HG03175 (cell line): Measurements from ENCODE around the gene PIAS3.
"Not testable (repeated sequence)": the region's sequence is repeated elsewhere in the genome, so short reads cannot be mapped to it uniquely, and the experiment has no call there.

Experiments
- ATAC-seq: cut with Tn5 transposase; IDR thresholded peaks from one replicate; pipeline ENCODE4 v1.9.1; 2021; ENCODE audit warnings: mild to moderate bottlenecking, moderate library complexity; ENCODE audit not compliant: unreplicated experiment

The PIAS3 gene

DNA sequence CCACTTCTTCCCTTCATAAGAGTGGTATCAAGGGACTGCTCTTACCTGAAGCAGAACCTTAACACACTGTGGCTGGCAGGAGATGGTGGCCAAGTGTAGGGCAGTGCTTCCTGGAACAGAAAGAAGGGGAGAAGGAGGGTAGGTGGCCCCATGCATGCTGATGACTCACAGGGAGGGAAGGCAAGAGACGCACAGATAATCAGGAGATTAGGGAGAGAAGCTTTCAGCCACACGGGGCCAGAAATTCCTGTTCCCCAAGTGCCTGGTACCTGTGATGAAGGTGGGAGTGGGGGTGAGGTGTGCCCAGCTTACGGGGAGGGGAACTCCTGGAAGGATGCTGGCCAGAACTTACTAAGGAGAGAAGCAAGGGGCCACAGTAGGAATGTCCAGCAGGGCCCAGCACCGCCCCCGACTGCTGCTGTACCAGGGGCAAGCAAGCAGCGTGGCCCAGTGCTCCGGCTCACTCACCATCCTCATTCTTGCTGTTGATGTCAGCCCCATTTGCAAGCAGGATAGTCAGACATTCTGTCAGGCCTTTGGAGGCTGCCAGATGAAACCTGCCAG lies 19.1 kb upstream of the PIAS3 start:
- ATAC-seq = no peak

- no peak for ATAC-seq
These were observed 15.8 kb upstream of the PIAS3 start for GRCh38 chr1:145874646-145875045.

DNA sequence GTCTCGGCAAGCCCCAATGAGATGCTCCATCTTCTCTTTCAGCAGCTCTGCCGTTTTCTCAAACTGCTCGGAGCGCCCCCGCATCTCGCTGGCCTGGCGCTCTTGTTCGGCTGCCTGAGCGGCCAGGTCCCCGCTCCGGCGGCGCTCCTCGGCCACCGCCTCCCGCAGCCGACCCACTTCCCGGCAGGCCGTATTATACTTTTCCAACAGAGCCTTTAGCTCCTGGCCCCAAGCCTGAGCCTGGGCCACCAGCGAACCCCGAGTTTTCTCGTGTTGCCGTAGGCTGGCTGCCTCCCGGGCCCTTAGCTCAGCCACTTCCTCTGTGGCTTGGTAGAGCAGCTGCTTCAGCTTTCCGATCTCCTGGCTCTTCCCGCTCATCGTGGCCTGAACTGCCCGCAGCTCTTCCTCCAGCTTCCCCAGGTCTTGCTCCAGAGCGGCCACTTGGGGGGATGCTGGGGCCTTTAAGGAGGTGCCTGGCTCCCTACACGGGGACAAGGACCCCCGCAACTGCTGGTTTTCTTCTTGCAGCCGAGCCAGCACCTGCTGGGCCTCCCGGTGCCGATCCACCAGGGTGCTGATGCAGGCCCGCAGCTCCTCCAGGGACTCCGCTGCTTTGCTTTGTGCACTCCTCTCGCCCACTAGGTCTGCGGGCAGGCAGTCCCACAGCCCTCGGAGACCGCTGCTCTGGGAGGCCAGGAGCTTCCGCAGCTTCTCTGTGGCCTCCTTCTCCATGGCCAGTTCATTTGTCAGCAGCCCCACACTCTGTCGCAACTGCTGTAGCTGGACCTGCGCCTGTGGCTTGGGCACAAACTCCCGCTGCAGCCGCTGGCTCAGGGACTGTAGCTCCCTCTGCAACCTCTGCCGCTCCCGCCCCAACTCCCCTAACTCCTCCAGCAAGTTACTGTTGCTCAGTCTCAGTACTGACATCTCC lies 13.4 kb upstream of the PIAS3 start:
- no peak for ATAC-seq

GRCh38 chr1:145868232-145868631 lies 9.4 kb upstream of the PIAS3 start:
- no peak for ATAC-seq

DNA sequence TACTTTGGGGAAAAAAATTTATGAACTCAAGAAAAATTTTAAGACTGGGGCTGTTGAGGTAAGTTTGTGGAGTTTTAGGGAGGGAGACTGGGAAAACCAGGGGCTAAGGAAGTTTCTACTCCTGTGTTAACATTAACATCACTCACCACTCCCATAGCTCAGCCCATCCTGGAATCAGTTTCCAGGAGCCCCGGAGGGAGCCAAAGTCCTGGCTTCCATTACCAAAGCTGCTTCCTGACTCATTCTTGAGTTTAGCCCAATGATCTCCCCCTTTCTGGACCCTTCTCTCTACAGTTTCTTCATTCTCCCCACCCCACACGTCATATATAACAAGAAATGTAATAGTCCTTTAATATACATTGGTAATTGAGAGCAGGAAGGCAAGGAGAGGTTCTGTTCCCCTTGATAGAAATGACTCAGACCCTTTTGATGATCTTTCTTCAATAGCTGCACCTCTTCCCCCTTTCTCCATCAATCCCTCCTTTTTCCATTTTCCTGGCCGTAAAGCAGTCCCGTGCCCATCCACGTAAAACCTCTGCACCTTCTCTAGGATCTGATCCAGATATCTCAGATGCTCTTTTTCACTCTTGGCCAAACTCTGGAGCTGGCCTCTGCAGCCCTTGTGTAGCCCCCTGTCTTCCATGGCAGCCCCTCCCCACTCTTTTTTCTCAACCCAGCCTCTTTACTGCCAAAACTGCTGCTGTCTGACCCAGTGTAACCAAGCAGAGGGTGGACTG lies 4.6 kb upstream of the PIAS3 start:
- ATAC-seq = no peak

GRCh38 chr1:145859491-145860023 lies 676 bp upstream of the PIAS3 start:
- ATAC-seq = peak; percentile 63

DNA sequence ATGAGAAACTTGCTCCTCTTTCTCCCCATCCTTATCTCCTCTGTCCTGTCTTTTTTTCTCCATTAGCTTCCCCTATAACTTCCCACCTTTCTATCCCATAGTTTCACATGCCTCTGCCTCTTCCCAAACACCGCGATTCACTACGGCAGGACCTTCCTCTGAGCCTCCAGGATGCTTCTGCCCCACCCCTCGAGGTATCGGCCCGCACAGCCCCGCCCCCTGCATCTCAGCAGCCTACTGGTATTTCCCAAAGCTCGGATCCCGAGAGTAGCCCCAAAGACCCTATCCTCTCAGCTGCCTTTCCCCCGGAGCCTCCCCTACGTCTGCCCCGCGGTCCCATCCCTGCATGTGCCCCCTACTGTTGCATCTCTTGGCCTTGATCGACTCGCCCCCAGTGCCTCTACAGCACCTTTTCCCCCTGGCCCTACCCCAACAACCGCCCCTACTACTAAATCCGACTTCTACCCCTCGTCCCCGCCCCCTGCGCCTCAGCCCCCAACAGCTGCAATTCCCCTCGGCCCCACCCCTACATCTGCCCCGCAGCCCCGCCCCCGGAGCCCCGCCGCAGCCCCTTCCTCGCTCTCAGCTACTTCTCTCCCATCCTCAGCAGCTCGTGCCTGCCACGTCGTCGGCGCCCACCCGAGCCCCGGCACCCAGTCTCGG lies 512 bp downstream of the PIAS3 start:
- ATAC-seq = peak; percentile 21

DNA sequence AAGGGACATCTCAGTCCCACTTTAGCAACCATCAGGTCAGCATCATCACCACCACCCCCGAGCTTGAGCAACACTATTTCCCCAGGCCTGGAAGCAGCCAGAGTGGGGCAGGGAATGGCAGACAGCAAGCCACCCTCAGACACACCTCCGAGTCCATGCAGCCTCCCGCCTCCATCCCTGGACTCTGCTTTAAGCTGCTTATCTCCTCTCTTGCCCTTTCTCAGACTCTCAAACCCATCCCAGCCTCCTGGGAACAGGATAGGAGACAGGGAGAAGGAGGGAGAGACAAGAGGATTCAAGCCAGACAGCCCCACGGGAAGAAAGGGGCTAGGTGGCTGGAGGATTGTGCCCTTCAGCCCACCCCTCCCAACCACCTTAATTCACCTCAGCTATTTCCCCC lies 1.7 kb downstream of the PIAS3 start:
- ATAC-seq = no peak

DNA sequence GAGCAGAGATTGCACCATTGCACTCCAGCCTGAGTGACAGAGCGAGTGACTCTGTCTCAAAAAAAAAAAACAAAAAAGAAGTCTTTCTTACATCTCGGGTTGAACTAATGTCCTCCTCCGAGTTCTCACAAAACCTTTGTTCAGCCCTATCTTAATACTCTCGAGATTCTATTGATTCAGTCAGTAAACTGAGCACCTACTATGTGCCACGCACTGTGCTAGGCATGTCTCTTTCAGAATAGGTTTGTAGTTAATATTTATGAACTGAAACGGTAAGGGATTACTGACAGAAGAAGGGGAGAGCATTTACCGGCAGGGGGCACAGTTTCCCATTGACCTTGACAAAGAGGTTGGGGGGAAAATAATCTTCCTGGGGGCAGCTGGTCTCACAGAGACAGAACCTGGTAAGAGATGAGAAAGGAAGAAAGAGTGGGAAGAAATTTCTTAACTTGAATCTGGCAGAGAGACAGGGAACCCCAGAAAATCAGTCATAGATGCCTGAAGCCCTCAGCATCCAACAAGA lies 3.4 kb downstream of the PIAS3 start:
- no peak for ATAC-seq

DNA sequence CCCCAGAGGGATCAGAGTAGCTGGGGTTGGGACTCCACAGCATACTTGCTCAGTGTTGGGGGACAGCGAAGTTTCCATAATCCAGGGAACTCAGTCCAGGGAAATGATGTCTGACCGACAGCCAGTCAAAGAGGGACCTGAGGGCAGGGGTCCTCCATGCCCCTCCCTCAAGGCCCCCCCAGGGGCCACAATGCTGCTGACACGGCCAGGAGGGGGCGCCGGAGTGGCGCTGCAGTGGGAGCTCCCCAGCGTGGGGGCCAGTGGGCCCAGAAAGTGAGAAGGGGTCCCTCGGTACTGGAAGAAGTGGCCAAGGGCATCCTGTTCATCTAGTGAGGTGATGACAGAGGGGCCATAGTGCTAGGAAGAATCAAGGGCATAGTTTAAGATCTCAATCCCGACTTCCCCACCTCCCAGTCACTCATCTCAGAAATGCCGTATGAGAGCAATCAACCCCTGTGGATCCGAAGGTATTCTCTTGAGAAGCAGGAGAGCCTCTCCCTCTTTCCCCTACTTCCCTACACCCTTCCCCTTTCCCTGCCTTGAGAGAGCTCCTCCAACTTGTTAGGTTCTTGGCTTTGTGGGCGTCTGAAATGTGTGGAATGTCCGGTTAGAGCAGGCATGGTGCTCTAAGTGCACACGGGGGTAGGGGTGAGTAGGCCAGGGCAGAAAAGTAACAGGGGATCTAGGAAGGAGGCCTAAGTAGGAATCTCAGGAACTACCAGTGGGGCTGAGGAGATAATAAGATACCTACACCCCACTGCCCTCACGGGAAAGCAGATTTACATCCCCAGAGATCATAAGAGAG lies 9.3 kb downstream of the PIAS3 start:
- no peak for ATAC-seq

- ATAC-seq = no peak
These were observed 11.1 kb downstream of the PIAS3 start for GRCh38 chr1:145847827-145848226.

- ATAC-seq = no peak
These were observed 12.7 kb downstream of the PIAS3 start for GRCh38 chr1:145846201-145846612.

DNA sequence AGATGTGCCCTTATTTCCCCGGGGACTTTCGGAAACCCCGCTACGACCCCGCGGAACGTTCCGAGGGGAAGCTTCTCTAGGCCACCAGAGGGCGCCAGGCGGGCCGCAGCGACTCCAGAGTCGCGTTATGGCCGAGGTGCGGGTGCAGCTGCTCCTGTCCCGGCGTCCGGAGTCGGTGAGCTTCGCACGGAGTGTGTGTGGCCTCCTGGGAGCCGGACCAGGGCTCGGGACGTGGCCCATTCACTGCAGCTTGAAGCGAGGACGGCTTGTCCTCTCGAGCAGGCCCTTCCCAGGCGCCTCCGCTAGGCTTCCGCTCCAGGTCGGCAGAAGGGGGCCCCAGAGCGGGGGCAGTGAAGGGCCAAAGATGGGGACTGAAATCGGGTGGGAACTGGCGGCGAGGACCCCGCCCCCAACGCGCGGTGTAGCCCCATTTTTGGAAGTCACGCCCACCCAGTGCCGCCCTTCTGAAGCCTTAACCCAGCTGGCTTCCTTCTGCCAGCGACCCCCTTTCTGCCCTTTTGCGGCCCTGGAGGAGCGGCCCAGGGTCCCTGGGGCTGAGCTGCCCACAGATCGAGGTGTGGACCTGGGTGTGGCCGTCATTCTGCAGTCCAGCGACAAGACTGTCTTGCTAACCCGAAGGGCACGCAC lies 13.2 kb downstream of the PIAS3 start, which contains the start of gene NUDT17:
NUDT17 (plus strand) TSS at position 117 of the 648 bp plus-strand sequence; CDS start at position 128, 11 bp downstream.
- peak; percentile 54 for ATAC-seq

GRCh38 chr1:145845144-145845513 lies 13.8 kb downstream of the PIAS3 start:
- ATAC-seq = peak; percentile 78

GRCh38 chr1:145843031-145843430 lies 15.8 kb downstream of the PIAS3 start:
- no peak for ATAC-seq

- no peak for ATAC-seq
These were observed 21.2 kb downstream of the PIAS3 start for GRCh38 chr1:145837656-145838055.

DNA sequence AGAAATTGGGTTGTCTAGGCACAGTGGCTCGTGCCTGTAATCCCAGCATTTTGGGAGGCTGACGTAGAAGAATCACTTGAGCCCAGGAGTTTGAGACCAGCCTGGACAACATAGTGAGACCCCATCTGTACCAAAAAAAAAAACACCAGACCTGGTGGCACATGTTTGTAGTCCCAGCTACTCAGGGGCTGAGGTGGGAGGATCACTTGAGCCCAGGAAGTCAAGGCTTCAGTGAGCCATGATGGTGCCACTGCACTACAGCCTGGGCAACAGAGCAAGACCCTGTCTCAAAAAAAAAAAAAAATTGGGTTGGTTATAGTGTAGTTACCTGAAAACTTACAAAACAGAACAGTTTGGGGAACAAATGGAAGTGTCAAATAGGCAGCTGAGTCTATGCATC lies 28.1 kb downstream of the PIAS3 start:
- not testable (repeated sequence) for ATAC-seq

DNA sequence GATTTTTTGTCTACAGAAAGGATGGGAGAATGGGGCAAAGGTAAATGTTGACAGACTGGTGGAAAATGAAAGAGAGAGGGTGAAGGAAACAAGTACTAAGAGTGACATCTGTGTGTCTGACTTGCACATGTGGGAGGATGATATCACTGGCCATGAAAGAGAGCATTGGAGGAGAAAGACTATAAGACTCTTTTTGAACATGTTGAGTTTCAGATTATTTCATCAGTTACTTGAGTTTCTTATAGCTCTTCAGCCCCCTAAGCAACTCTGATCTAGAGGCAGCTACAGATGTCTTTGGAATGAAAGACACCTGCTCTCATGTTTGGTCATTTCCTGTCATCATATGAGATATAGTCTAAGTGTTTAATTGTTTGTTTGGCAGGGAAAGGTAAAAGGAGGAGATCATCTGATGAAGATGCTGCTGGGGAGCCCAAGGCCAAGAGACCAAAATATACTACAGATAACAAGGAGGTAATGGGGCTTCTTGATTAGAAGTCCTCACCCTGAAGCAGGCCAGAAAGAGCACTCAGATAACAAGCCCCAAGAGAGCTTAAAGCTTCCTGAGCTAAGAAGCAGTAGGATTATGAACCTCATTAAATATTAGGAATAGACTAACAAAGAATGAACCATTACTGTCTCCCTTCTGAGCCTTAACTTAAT lies 30.4 kb downstream of the PIAS3 start:
- no peak for ATAC-seq

DNA sequence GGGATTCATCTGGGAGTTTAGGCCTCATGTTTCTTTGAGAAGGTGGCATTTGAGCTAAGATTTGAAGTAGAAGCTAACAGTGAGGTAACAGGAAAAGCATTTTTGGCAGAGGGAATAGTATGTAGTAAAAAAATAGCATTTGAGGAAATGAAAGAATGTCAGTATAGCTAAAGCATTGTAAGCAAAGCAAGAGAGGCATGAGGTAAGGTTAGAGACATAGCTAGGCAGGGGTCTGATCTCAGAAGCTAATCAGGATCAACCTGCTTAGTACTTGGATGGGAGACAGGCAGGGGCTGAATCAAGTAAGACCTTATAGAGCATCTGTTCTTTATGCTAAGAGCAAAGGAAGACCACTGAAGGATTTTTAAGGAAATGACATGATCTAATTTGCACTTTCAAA lies 30.9 kb downstream of the PIAS3 start:
- no peak for ATAC-seq
